A549 (cell line): ENCODE measurements around the gene SRCIN1. TPM values are rescaled to one million over a fixed set of nuclear protein-coding genes. Genes with fewer than 3 reads are reported as not detected.

Experiments used
- ATAC-seq, 2 experiments: fragments of 200-7000 bp in 1 of 2; fragments of >200 bp in 1 of 2; cut with Nextera tagmentation in 1 of 2; cut with Tn5 transposase in 1 of 2; 3 replicates each; pipeline versions ENCODE4 v1.8.0 to v1.9.1; 2018 to 2020; ENCODE audit warnings: mild to moderate bottlenecking in 1 of 2, moderate library complexity in 1 of 2
- CTCF ChIA-PET: fragments of 300-600 bp; sonication (Branson Sonifier 250); formaldehyde crosslinking; extraction: SDS; loops from one replicate; lab custom pipeline; 2021; ENCODE audit warnings: antibody characterized with exemption, inconsistent platforms; lab: Yijun Ruan, JAX
- POLR2A ChIA-PET: fragments of 350-600 bp; formaldehyde crosslinking; extraction: SDS; loops from one replicate; lab custom pipeline; 2021; ENCODE audit warnings: antibody characterized with exemption, inconsistent platforms; lab: Yijun Ruan, JAX
- DNase-seq, 2 experiments: peaks; one replicate each; pipeline versions ENCODE4 v3.0.0 to v3.0.0-alpha.2; 2011 to 2016; ENCODE audit warnings: low read depth in 1 of 2, low spot score in 1 of 2
- FAIRE-seq: peaks from 2 replicates; lab custom pipeline; 2011; peaks lifted over from hg19 to GRCh38; lab: Jason Lieb, UNC
- H3K27ac ChIP-seq, 2 experiments: fragments of >200 bp; sonication (Bioruptor Twin); formaldehyde crosslinking; 3 replicates each; pipeline ENCODE4 v1.5.1; 2016 to 2017
- H3K4me1 ChIP-seq: fragments of >200 bp; sonication (Bioruptor Twin); formaldehyde crosslinking; 3 replicates; pipeline ENCODE4 v1.6.1; 2016
- H3K4me2 ChIP-seq: fragments of >200 bp; sonication (Bioruptor Twin); formaldehyde crosslinking; 3 replicates; pipeline ENCODE4 v1.6.1; 2016
- H3K4me3 ChIP-seq: fragments of >200 bp; sonication (Bioruptor Twin); formaldehyde crosslinking; 3 replicates; pipeline ENCODE4 v1.5.1; 2016
- H3K9me3 ChIP-seq: fragments of >200 bp; sonication (Bioruptor Twin); formaldehyde crosslinking; 3 replicates; pipeline ENCODE4 v1.6.1; 2016
- ATOH8 ChIP-seq: fragments of 250-450 bp; sonication (Bioruptor Pico); IDR thresholded peaks from 2 replicates; pipeline ENCODE4 v1.5.0; 2020; ENCODE audit warnings: low read depth, mild to moderate bottlenecking, moderate library complexity
- BCL3 ChIP-seq: fragments of >200 bp; sonication (Bioruptor Twin); formaldehyde crosslinking; IDR thresholded peaks from 3 replicates; pipeline ENCODE4 v1.6.1; 2016
- CBX2 ChIP-seq: fragments of 200-600 bp; sonication (generic); IDR thresholded peaks from 2 replicates; pipeline ENCODE4 v1.6.1; 2016; ENCODE audit warnings: low read depth, mild to moderate bottlenecking, borderline replicate concordance
- CTCF ChIP-seq: fragments of >200 bp; sonication (Bioruptor Twin); formaldehyde crosslinking; IDR thresholded peaks from 3 replicates; pipeline ENCODE4 v1.5.1; 2016
- EHF ChIP-seq: fragments of 250-450 bp; sonication (Bioruptor Pico); IDR thresholded peaks from 2 replicates; pipeline ENCODE4 v1.5.0; 2020; ENCODE audit warnings: mild to moderate bottlenecking
- EP300 ChIP-seq, 2 experiments: fragments of >200 bp; sonication (Bioruptor Twin); formaldehyde crosslinking; IDR thresholded peaks; 2 replicates in 1 of 2; 3 replicates in 1 of 2; pipeline ENCODE4 v1.6.1; 2016 to 2017
- ESRRA ChIP-seq: fragments of 150-350 bp; IDR thresholded peaks from 2 replicates; pipeline ENCODE4 v1.6.1; 2014; ENCODE audit warnings: mild to moderate bottlenecking, low read length, borderline replicate concordance
- FOSL2 ChIP-seq, 2 experiments: fragments of 450-650 bp in 1 of 2; fragments of >200 bp in 1 of 2; sonication (Bioruptor Twin) in 1 of 2; formaldehyde crosslinking; IDR thresholded peaks; 2 replicates each; pipeline versions ENCODE4 v1.5.0 to v1.6.1; 2016 to 2020; ENCODE audit warnings: mild to moderate bottlenecking in 1 of 2, moderate library complexity in 1 of 2
- FOXS1 ChIP-seq: fragments of 250-450 bp; sonication (Bioruptor Pico); IDR thresholded peaks from 2 replicates; pipeline ENCODE4 v1.5.0; 2020; ENCODE audit warnings: mild to moderate bottlenecking, moderate library complexity
- HES2 ChIP-seq: fragments of >200 bp; sonication (Bioruptor Twin); formaldehyde crosslinking; IDR thresholded peaks from 2 replicates; pipeline ENCODE4 v1.6.1; 2016
- HOXA7 ChIP-seq: fragments of 250-450 bp; sonication (Bioruptor Pico); IDR thresholded peaks from 2 replicates; pipeline ENCODE4 v1.5.0; 2020; ENCODE audit warnings: mild to moderate bottlenecking, moderate library complexity
- JUNB ChIP-seq: fragments of >200 bp; sonication (Bioruptor Twin); formaldehyde crosslinking; IDR thresholded peaks from 2 replicates; pipeline ENCODE4 v1.6.1; 2016
- MAFK ChIP-seq: fragments of 450-650 bp; IDR thresholded peaks from 2 replicates; pipeline ENCODE4 v1.6.1; 2014; ENCODE audit not compliant: partially characterized antibody
- MAZ ChIP-seq: fragments of 150-350 bp; IDR thresholded peaks from 2 replicates; pipeline ENCODE4 v1.6.1; 2014; ENCODE audit warnings: antibody characterized with exemption, low read depth, low read length, borderline replicate concordance
- PBX3 ChIP-seq: IDR thresholded peaks from 2 replicates; pipeline ENCODE4 v1.6.1; 2012
- REST ChIP-seq: fragments of 200-600 bp; sonication (generic); IDR thresholded peaks from 2 replicates; pipeline ENCODE4 v1.6.1; 2016; ENCODE audit warnings: antibody characterized with exemption, mild to moderate bottlenecking, moderate library complexity
- ZNF302 ChIP-seq: fragments of 250-450 bp; sonication (Bioruptor Pico); IDR thresholded peaks from 2 replicates; pipeline ENCODE4 v1.9.0; 2021; ENCODE audit warnings: inconsistent platforms, mild to moderate bottlenecking, moderate library complexity
- WGBS: methylation state at CpG from one replicate; pipeline ENCODE4 v1.1.6; 2017; ENCODE audit errors: missing lambda C conversion rate; 5-methylcytosine and 5-hydroxymethylcytosine counted together
- polyA plus RNA-seq, 4 experiments: library from polyadenylated mRNA; depleted of rRNA in 3 of 4; stranded (reverse); fragments of >200 nt; fragmentation: RNase III in 1 of 4; extraction: RNeasy Plus Mini Kit Qiagen cat#74134 plus additional on column Dnase treatment in 1 of 4; gene quantifications; 2 replicates in 3 of 4; 3 replicates in 1 of 4; pipeline ENCODE4 v1.2.3, GENCODE V29; 2011 to 2017

The SRCIN1 gene
- polyA plus RNA-seq, 2 of the 4 experiments (the other 2 are of a cell fraction), result 1.4 to 2.1 TPM

- Histone ChIP-seq H3K4me2 (no peak overlapping the region), H3K4me3 (no peak overlapping the region), H3K9me3 (no peaks in the 10 kb centered on the region), H3K4me1 (peaks cover 29% of the 10 kb centered on the region), H3K27ac (0 out of 6 replicates have a peak overlapping the region, but pooled peaks of 1 of the 2 experiments have one; percentile 14)
- 65% methylated on average over 3 of the region's 3 CpGs for WGBS
- no peak for DNase-seq
- no peak for ATAC-seq
- POLR2A ChIA-PET, result interaction anchor here (1.5 to 1.7 kb wide), 2 partner anchors 22 to 25 kb away, joined by 4 to 10 read pairs; no protein-coding TSS in a partner anchor
- TF ChIP-seq MAZ (no peak), FOSL2 (IDR thresholded peaks at IDR 0.05) (no peak), FOSL2 (CRISPR knock-in tag; IDR thresholded peaks at IDR 0.05) (no peak), EHF (CRISPR knock-in tag) (no peak), BCL3 (no peak), JUNB (no peak), ATOH8 (CRISPR knock-in tag) (no peak), PBX3 (no peak), ESRRA (no peak), HOXA7 (CRISPR knock-in tag) (no peak), MAFK (no peak), CBX2 (no peak), HES2 (no peak), EP300 (IDR thresholded peaks at IDR 0.05) (no peak), CTCF (no peak), FOXS1 (no peak), REST (no peak), ZNF302 (CRISPR knock-in tag) (no peak)
- CTCF ChIA-PET, result interaction anchor here (0.7 to 33.9 kb wide), 11 partner anchors 22 to 499 kb away, joined by 3 to 948 read pairs (median 8); partner anchors contain the start of gene SRCIN1
- FAIRE-seq, result no peak
Measured at GRCh38 chr17:38583176-38583575, 22.6 kb downstream of the SRCIN1 start.
